ENCODE measurements around the gene STARD9.

GRCh38 chr15:42675021-42675420 is 99.6 kb downstream of the STARD9 start:
- TF ChIP-seq CTCF (optimal IDR thresholded peaks at IDR 0.05 in 1 of 3, IDR thresholded peaks at IDR 0.05 in 1 of 3, conservative IDR thresholded peaks at IDR 0.05 in 1 of 3; ENCODE audit: extremely low read depth in 1 of 3, insufficient read depth in 2 of 3, low read length in 3 of 3) (no peak), EZH2 (IDR thresholded peaks at IDR 0.05; ENCODE audit: low read length) (no peak)

Measured in keratinocyte (primary cell).